RWPE2 (cell line): ENCODE data around the gene SPACDR.

ENCODE experiments used
- ATAC-seq: fragments of 200-7000 bp; cut with Tn5 transposase; 3 replicates; pipeline ENCODE4 v1.9.1; 2021; ENCODE audit warnings: low read depth
- DNase-seq: peaks from one replicate; pipeline ENCODE4 v3.0.0-alpha.2; 2020; ENCODE audit warnings: low spot score
- H3K27ac ChIP-seq: fragments of 450-650 bp; 2 replicates; pipeline ENCODE4 v1.5.1; 2017; ENCODE audit warnings: mild to moderate bottlenecking; ENCODE audit not compliant: poor library complexity, severe bottlenecking
- H3K27me3 ChIP-seq: fragments of 250-450 bp; sonication (Bioruptor Pico); 2 replicates; pipeline ENCODE4 v1.5.1; 2021; ENCODE audit warnings: mild to moderate bottlenecking, moderate library complexity; ENCODE audit not compliant: insufficient read depth, poor library complexity, severe bottlenecking
- H3K36me3 ChIP-seq: fragments of 250-450 bp; sonication (Bioruptor Pico); 2 replicates; pipeline ENCODE4 v1.5.1; 2020; ENCODE audit warnings: low read depth, mild to moderate bottlenecking, moderate library complexity
- H3K4me1 ChIP-seq: fragments of 250-450 bp; sonication (Bioruptor Pico); 2 replicates; pipeline ENCODE4 v1.5.1; 2021; ENCODE audit warnings: mild to moderate bottlenecking, moderate library complexity; ENCODE audit not compliant: insufficient read depth, poor library complexity, severe bottlenecking
- H3K4me3 ChIP-seq: fragments of 250-450 bp; sonication (Bioruptor Pico); 2 replicates; pipeline ENCODE4 v1.5.1; 2021; ENCODE audit warnings: mild to moderate bottlenecking, moderate library complexity; ENCODE audit not compliant: severe bottlenecking
- H3K9me3 ChIP-seq: fragments of 250-450 bp; sonication (Bioruptor Pico); 2 replicates; pipeline ENCODE4 v1.5.1; 2021; ENCODE audit warnings: mild to moderate bottlenecking, moderate library complexity; ENCODE audit not compliant: severe bottlenecking
- CTCF ChIP-seq: fragments of 450-650 bp; IDR thresholded peaks from one replicate; pipeline ENCODE4 v1.5.1; 2017; ENCODE audit warnings: mild to moderate bottlenecking, moderate library complexity; ENCODE audit not compliant: poor library complexity, severe bottlenecking

The SPACDR gene

GRCh38 chr7:100464210-100464660 lies at the start of gene SPACDR:
Gene SPACDR (minus strand): TSS chr7:100464260. CDS start chr7:100464025, 235 bp downstream.
- H3K4me1 ChIP-seq, result no peaks in the 10 kb centered on the region
- no peak for DNase-seq
- H3K4me3 ChIP-seq, result no peak within 1 kb of the TSS
- no peaks in the 10 kb centered on the region for H3K27me3 ChIP-seq
- H3K36me3 ChIP-seq, result 0 out of 2 replicates have a peak, but pooled peaks cover 5% of the 10 kb centered on the region
- H3K27ac ChIP-seq, result no peak within 1 kb of the TSS
- H3K9me3 ChIP-seq, result no peaks in the 10 kb centered on the region
- no peak for TF ChIP-seq CTCF
- ATAC-seq, result 0 out of 3 replicates have a peak, but pooled peaks have one; percentile 16

- H3K27me3 ChIP-seq, result no peaks in the 10 kb centered on the region
- ATAC-seq, result no peak
These were observed 49.3 kb upstream of the SPACDR start for GRCh38 chr7:100513212-100513810.

GRCh38 chr7:100510437-100511239 lies 46.6 kb upstream of the SPACDR start:
- H3K4me3 ChIP-seq, result no peak overlapping the region
- H3K36me3 ChIP-seq, result no peaks in the 10 kb centered on the region
- ATAC-seq, result no peak
- no peak for DNase-seq
- no peaks in the 10 kb centered on the region for H3K9me3 ChIP-seq
- H3K4me1 ChIP-seq, result peaks cover 19% of the 10 kb centered on the region
- no peak overlapping the region for H3K27ac ChIP-seq
- TF ChIP-seq CTCF, result no peak
- H3K27me3 ChIP-seq, result no peaks in the 10 kb centered on the region

More at GRCh38 chr7:100513212-100513810, 49.3 kb upstream of the SPACDR start:
- H3K4me1 ChIP-seq, result peaks cover 26% of the 10 kb centered on the region
- H3K4me3 ChIP-seq, result no peak overlapping the region
- no peak for TF ChIP-seq CTCF
- H3K36me3 ChIP-seq, result no peaks in the 10 kb centered on the region
- no peak for DNase-seq
- H3K9me3 ChIP-seq, result no peaks in the 10 kb centered on the region
- no peak overlapping the region for H3K27ac ChIP-seq

- TF ChIP-seq CTCF, result no peak
- Histone ChIP-seq H3K9me3 (no peaks in the 10 kb centered on the region), H3K4me3 (no peak overlapping the region), H3K4me1 (peaks cover 7% of the 10 kb centered on the region), H3K27me3 (no peaks in the 10 kb centered on the region), H3K27ac (peak overlapping the region; percentile 50), H3K36me3 (no peaks in the 10 kb centered on the region)
- peak; percentile 89 for ATAC-seq
- DNase-seq, result peak; percentile 89
These were observed 45.2 kb upstream of the SPACDR start for GRCh38 chr7:100509231-100509630.
